ENCODE results near the gene MAB21L4. TPM values are rescaled to one million over a fixed set of nuclear protein-coding genes. Genes with fewer than 3 reads are reported as not detected.
A peak's percentile ranks its signal among the peaks of the same experiment; 100 is the strongest.

MAB21L4 gene
- total RNA-seq, 4 donors from 2014 or later, result 4.9 to 11.6 (median 9.8) TPM; not detected in 1

DNA sequence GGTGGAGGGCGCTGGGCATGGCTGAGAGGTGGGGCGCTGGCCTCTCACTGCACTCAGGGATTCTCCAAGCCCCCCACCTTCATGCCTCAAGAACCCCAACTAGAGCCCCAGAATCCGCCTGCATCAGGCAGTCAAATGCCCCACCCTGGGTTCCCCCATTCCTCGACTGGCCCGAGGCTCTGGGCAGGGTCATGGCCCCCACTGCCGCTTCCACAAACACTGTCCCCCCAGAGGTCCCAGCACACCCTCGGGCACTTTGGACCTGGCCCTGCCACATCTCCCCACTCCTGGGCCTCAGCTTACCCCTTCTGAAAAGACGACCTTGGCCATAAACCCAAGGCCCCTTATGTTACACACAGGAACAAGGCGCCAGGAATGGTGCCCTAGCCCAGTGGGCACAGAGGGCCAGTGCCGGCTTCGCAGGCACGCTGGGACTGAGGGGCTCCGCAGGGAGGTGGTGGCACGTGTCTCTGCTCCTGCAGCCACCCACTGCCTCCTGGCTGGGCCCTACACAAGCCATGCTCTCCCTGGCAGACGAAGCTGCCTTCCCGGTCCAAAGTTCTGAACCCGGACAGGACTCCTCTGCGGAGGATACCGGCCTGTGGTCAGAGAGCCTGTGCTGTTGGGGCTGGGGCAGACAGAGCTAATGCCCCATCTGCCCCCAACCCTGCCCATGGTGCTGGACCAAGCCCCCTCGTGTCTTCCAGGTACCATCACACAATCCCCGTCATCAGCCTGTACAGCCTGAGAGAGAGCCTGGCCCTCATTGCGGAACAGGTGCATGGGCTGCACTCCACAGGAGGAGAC, 20.5 kb downstream of the MAB21L4 start:
- TF ChIP-seq POLR2A (IDR thresholded peaks at IDR 0.05), result no peak
- TF ChIP-seq POLR2AphosphoS5 (IDR thresholded peaks at IDR 0.05), result no peak
- TF ChIP-seq EP300 (IDR thresholded peaks at IDR 0.05; ENCODE audit: low read depth), result no peak
- TF ChIP-seq CTCF (IDR thresholded peaks at IDR 0.05), result no peak
- no peak overlapping the region for H3K4me3 ChIP-seq
- peaks cover 20 to 37% (median 25%) of the 10 kb centered on the region in 4 donors for H3K4me1 ChIP-seq
- intact Hi-C loops (cut with DNase I; ENCODE audit: low total_unique reads), result no loop called here
- no peaks in the 10 kb centered on the region for H3K36me3 ChIP-seq
- no peak overlapping the region for H3K27ac ChIP-seq
- no peaks in the 10 kb centered on the region for H3K27me3 ChIP-seq
- no peak for DNase-seq
- whole genome bisulfite sequencing, 2 donors (ENCODE audit: low coverage in 1 of 2), result 90% methylated on average over 22 of the region's 22 CpGs; no CpG with 5 or more reads in 1 of the 2 donors
- no peaks in the 10 kb centered on the region for H3K9me3 ChIP-seq
- in situ Hi-C loops (cut with MboI; ENCODE audit: low pct_ligation_motif_present in 1 of 4, low pct_unique_long_range_greater_than_20kb in 1 of 4, low sequenced_read_pairs in 3 of 4), result no loop called here

DNA sequence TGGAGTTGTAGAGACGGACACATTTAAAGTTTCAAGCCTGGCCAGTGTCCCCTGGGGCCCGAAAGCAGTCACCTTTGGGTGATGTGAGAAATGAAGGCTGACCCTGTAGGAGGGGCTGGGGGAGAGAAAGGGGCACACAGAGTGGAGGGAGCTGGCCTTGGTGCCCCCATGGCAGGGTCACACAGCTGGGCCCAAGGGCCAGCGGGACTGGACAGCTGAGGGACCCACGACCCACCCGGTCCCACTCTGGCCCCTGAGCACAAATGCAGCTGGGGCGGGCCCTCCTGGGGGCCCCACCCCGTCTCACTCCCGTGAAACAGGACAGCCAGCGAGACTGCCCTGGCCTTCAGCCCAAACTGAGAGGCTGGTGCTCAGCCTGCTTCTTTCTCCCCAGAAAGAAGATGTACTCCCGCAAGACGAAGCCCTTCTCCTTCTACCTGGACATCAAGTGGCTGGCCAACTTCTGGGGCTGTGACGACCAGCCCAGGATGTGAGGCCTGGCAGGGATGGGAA, 21.2 kb downstream of the MAB21L4 start:
- Histone ChIP-seq H3K9me3 (no peaks in the 10 kb centered on the region), H3K4me1 (peaks cover 20 to 37% (median 25%) of the 10 kb centered on the region in 4 donors), H3K4me3 (no peak overlapping the region), H3K36me3 (no peaks in the 10 kb centered on the region), H3K27ac (peak overlapping the region in 3 of 4 donors; percentile 12 to 45 (median 17)), H3K27me3 (no peaks in the 10 kb centered on the region)
- in situ Hi-C loops (cut with MboI; ENCODE audit: low pct_ligation_motif_present in 1 of 4, low pct_unique_long_range_greater_than_20kb in 1 of 4, low sequenced_read_pairs in 3 of 4) (no loop called here), intact Hi-C loops (cut with DNase I; ENCODE audit: low total_unique reads) (no loop called here)
- TF ChIP-seq CTCF (IDR thresholded peaks at IDR 0.05), result no peak
- TF ChIP-seq POLR2AphosphoS5 (IDR thresholded peaks at IDR 0.05), result no peak
- no peak for TF ChIP-seq EP300 (IDR thresholded peaks at IDR 0.05; ENCODE audit: low read depth)
- TF ChIP-seq POLR2A (IDR thresholded peaks at IDR 0.05), result no peak
- 59 to 79% methylated on average over 2 to 12 of the region's 12 CpGs for WGBS, 2 donors (ENCODE audit: low coverage in 1 of 2)
- DNase-seq, result no peak

- peak; percentile 77 for DNase-seq
- peak; percentile 38 for TF ChIP-seq POLR2A (IDR thresholded peaks at IDR 0.05)
- TF ChIP-seq EP300 (IDR thresholded peaks at IDR 0.05; ENCODE audit: low read depth), result no peak
- peak in 2 of 5 experiments; percentile 29 to 56 for TF ChIP-seq CTCF (IDR thresholded peaks at IDR 0.05)
- TF ChIP-seq POLR2AphosphoS5 (IDR thresholded peaks at IDR 0.05), result peak in 1 of 3 donors; percentile 44
- WGBS, 2 donors (ENCODE audit: low coverage in 1 of 2), result 57 to 68% methylated on average over 5 to 27 of the region's 33 CpGs
- Histone ChIP-seq H3K4me3 (no peak overlapping the region), H3K27me3 (no peaks in the 10 kb centered on the region), H3K27ac (peak overlapping the region; percentile 12 to 45 (median 19)), H3K4me1 (peaks cover 20 to 37% (median 25%) of the 10 kb centered on the region in 4 donors), H3K36me3 (no peaks in the 10 kb centered on the region), H3K9me3 (no peaks in the 10 kb centered on the region)
- in situ Hi-C loops (cut with MboI; ENCODE audit: low pct_ligation_motif_present in 1 of 4, low pct_unique_long_range_greater_than_20kb in 1 of 4, low sequenced_read_pairs in 3 of 4), result no loop called here
- intact Hi-C loops (cut with DNase I; ENCODE audit: low total_unique reads), result no loop called here
These were observed 21.9 kb downstream of the MAB21L4 start for GRCh38 chr2:240873805-240874714.

Data from transverse colon (tissue), 4 donors.